Activated naive CD8-positive, alpha-beta T cell treated with anti-CD3 and anti-CD28 coated beads, Interleukin-2, amount 50 U/mL, for 24 hours (primary cell): Measurements from ENCODE around the gene IL1RN.

ENCODE experiments used
- ATAC-seq: fragments of 150-1000 bp; cut with Tn5 transposase; one replicate; pipeline ENCODE4 v1.10.0; 2021
- DNase-seq: peaks from one replicate; pipeline ENCODE4 v3.0.0; 2021
- H3K27ac Mint-ChIP-seq: one replicate; pipeline ENCODE4 v1.8.0; 2021; ENCODE audit warnings: mild to moderate bottlenecking, mixed read lengths
- H3K27me3 Mint-ChIP-seq: one replicate; pipeline ENCODE4 v1.8.0; 2021; ENCODE audit warnings: mixed read lengths
- H3K36me3 Mint-ChIP-seq: one replicate; pipeline ENCODE4 v1.8.0; 2021; ENCODE audit warnings: low read depth, mixed read lengths
- H3K4me1 Mint-ChIP-seq: one replicate; pipeline ENCODE4 v1.8.0; 2021; ENCODE audit warnings: mixed read lengths
- H3K4me3 Mint-ChIP-seq: one replicate; pipeline ENCODE4 v1.8.0; 2021; ENCODE audit warnings: mild to moderate bottlenecking, moderate library complexity, mixed read lengths
- H3K9me3 Mint-ChIP-seq: one replicate; pipeline ENCODE4 v1.8.0; 2021; ENCODE audit warnings: mixed read lengths

Gene IL1RN

DNA sequence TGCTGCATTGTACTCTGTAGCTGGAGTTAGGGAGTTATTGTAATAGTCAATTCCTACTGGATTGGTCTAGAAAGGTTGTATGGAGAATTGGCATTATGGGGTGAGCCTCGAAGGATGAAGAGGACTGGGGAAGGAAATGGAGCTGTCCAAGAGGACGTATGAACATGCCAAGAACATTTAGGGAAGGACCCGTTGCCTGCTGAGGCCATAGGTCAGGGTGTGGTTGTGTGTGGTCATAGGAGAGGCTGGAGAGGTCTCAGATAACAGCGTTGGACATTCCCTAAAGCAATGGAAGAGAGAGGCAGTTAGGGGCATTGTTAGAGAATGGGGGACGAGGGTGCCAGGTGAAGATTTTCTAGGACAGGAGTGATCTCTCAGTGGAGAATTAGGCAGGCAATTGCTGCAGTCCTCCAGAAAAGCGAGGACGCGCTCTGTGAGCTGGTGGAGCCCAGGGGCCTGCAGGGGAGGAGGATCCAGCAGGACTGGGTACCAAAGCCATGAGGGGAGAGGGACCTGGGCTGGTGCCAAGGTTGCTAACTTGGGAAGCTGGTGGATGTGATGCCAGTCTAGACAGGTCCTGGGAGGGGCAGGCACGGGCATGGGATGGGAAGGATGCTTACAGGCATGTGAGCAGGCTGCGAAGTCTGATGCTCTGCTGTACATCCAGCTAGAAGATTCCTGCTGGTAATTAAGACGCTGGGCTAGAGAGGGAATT lies 37.0 kb downstream of the IL1RN start:
- ATAC-seq (no peak), DNase-seq (no peak)
- Mint-ChIP-seq H3K36me3 (no peaks in the 10 kb centered on the region), H3K27ac (no peak overlapping the region), H3K4me1 (peaks cover 47% of the 10 kb centered on the region), H3K27me3 (no peaks in the 10 kb centered on the region), H3K4me3 (no peak overlapping the region), H3K9me3 (no peaks in the 10 kb centered on the region)

DNA sequence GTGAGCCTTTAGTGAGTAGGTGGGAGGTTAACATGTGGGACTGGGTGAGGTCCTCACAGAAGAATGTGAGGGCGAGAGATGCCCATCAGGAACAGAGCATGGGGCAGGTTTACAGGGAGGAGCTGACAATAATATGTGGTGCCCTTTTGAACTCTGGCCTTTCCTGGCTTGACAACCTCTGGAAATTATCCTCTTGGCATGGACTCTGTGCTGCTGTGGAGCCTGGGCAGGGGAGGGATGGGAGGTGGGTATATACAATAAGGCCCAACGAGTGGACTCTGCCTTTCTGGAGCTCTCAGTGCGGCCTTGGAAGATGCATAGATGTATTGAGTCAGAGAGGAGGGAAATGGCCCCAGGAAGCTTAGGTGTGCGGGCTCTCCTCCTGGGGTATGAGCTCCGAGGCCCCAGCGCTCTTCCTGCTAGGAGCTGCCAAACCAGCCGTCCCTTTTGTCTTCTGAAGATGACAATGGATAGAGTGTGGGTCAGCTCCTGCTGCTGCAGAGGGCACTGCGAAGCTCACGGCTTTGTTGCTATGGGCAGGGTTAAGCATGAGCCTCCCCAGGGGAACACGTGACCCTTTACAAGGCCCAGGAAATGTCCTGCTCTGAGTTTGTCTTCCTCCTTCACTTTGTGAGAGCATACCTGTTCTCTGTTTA lies 37.7 kb downstream of the IL1RN start:
- H3K27me3 Mint-ChIP-seq = no peaks in the 10 kb centered on the region
- no peaks in the 10 kb centered on the region for H3K9me3 Mint-ChIP-seq
- H3K4me1 Mint-ChIP-seq = peaks cover 52% of the 10 kb centered on the region
- ATAC-seq (no peak), DNase-seq (no peak)
- no peak overlapping the region for H3K27ac Mint-ChIP-seq
- H3K36me3 Mint-ChIP-seq = no peaks in the 10 kb centered on the region
- H3K4me3 Mint-ChIP-seq = no peak overlapping the region

DNA sequence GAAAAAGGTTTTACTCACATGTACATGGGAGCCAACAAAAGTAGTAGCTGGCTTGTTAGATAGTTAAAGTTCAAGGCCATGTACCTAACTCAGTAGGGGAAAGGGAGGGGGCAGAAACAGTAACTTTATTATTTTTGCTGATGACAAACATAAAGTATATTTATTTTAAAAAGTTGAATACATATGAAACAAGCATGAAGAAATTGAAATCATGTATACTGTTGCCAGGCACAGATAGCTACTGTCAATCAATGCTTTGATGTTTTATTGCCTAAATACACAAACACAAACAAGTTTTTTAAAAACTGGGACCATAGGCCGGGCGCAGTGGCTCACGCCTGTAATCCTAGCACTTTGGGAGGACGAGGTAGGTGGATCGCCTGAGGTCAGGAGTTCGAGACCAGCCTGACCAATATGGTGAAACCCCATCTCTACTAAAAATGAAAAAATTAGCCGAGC lies 38.8 kb downstream of the IL1RN start:
- H3K36me3 Mint-ChIP-seq = peaks cover 3% of the 10 kb centered on the region
- no peak overlapping the region for H3K4me3 Mint-ChIP-seq
- no peak for ATAC-seq
- H3K4me1 Mint-ChIP-seq = peaks cover 59% of the 10 kb centered on the region
- peak overlapping the region; percentile 7 for H3K27ac Mint-ChIP-seq
- no peaks in the 10 kb centered on the region for H3K27me3 Mint-ChIP-seq
- H3K9me3 Mint-ChIP-seq = peaks cover 3% of the 10 kb centered on the region
- DNase-seq = no peak

DNA sequence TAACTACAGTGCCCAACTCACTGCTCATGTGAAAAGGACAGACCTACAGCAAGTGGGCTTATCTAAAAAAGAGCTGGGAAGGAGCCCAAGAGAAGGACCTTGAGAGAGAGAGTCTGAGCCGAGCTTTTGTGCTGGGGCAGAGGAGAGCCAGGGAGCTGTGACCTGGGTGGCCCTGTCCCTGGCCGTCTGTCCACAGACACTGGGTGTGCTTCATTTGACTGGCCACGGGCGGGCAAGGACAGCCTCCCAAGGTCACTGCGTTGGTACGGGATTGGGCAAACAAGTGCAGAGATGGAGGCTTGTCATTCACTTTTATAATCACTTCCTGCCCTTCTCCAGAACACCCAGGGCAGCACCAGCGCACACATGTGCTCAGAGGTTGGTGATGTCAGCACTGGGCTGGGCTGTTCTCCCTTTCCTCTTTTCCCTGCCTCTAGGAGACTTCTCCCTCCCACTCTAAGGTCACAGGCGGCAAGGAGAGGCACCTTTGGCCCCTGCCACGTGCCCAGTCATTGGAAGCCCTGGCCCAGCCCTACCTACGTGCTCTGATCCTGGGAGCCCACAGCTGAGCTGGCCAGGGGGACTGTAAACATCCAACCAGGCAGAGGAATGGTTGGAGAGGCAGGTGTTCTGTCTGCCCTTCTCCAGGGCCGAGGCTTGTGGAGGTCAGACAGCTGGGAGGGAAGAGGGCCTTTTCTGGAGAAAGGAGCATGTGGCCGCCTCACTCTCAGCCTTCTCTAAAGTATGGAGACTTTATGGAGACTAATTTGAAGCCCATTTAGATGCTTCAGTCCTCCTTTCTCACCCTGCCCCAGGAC lies 39.9 kb downstream of the IL1RN start:
- ATAC-seq (peak; percentile 79), DNase-seq (peak; percentile 33)
- peak overlapping the region; percentile 51 for H3K4me3 Mint-ChIP-seq
- peaks cover 9% of the 10 kb centered on the region for H3K36me3 Mint-ChIP-seq
- peaks cover 4% of the 10 kb centered on the region for H3K9me3 Mint-ChIP-seq
- peaks cover 69% of the 10 kb centered on the region for H3K4me1 Mint-ChIP-seq
- peak overlapping the region; percentile 95 for H3K27ac Mint-ChIP-seq
- no peaks in the 10 kb centered on the region for H3K27me3 Mint-ChIP-seq

DNA sequence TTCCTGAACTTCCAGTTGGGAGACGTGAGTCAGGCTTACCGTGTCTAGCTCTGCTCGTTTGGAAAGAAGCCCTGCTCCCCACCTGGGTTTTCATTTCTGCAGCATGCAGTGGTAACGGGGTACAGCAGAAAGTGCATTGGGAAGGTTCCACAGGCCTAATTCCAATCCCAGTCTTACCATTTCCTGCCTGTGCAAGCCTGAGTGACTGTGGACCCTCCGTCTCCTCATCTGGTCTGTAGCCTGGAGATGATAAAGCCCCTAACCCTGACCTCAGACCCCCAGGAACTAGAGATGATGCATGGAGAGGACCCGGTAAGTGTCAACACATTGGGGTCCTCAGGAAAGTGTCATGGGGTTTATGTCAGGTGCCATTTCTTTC lies 40.6 kb downstream of the IL1RN start:
- no peaks in the 10 kb centered on the region for H3K27me3 Mint-ChIP-seq
- no peak for ATAC-seq
- peaks cover 9% of the 10 kb centered on the region for H3K36me3 Mint-ChIP-seq
- H3K9me3 Mint-ChIP-seq = peaks cover 4% of the 10 kb centered on the region
- peak overlapping the region; percentile 57 for H3K4me3 Mint-ChIP-seq
- peaks cover 70% of the 10 kb centered on the region for H3K4me1 Mint-ChIP-seq
- DNase-seq = no peak
- H3K27ac Mint-ChIP-seq = peak overlapping the region; percentile 95

DNA sequence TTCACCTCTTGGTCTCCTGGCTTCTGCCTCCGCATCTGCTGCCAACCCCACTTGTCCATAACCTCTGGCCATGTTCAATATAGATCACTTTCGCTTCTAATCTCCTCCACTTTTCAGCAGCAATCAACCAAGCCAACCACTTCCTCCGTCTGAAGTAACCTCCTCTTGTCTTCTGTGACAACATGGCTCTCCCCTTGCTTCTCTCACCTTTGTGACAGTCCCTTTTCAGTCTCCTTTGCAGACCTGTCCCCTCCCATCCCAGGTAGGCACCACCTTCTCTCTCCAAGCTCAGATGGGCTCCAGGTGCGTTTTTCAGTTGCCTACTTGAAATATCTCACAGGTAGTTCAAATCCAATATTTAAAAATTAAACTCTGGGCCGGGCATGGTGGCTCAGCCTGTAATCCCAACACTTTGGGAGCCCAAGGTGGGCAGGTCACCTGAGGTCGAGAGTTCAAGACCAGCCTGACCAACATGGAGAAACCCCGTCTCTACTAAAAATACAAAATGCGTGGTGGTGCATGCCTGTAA lies 41.7 kb downstream of the IL1RN start:
- Mint-ChIP-seq H3K27me3 (no peaks in the 10 kb centered on the region), H3K36me3 (peaks cover 9% of the 10 kb centered on the region), H3K4me3 (peak overlapping the region; percentile 57), H3K4me1 (peaks cover 79% of the 10 kb centered on the region), H3K9me3 (peaks cover 4% of the 10 kb centered on the region), H3K27ac (peak overlapping the region; percentile 95)
- DNase-seq (no peak), ATAC-seq (no peak)

DNA sequence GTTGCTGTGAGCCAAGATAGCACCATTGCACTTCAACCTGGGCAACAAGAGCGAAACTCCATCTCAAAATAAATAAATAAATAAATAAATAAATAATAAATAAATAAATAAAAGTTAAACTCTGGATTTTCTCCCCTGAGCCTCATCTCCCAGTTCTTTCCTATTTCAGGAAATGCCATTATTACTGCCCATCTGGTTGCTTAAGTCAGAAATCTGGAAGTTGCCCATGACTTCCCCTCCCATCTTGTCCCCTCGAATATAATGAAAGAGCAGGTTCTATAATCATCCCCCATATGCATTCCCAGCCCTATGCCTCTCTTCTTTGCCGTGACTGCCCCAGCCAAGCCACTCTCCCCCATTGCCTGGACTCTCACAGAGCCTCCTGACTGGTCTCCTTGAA lies 42.2 kb downstream of the IL1RN start:
- no peak for DNase-seq
- no peak for ATAC-seq
- H3K4me1 Mint-ChIP-seq = peaks cover 79% of the 10 kb centered on the region
- peaks cover 4% of the 10 kb centered on the region for H3K9me3 Mint-ChIP-seq
- peak overlapping the region; percentile 69 for H3K27ac Mint-ChIP-seq
- H3K27me3 Mint-ChIP-seq = no peaks in the 10 kb centered on the region
- H3K36me3 Mint-ChIP-seq = peaks cover 11% of the 10 kb centered on the region
- H3K4me3 Mint-ChIP-seq = no peak overlapping the region

DNA sequence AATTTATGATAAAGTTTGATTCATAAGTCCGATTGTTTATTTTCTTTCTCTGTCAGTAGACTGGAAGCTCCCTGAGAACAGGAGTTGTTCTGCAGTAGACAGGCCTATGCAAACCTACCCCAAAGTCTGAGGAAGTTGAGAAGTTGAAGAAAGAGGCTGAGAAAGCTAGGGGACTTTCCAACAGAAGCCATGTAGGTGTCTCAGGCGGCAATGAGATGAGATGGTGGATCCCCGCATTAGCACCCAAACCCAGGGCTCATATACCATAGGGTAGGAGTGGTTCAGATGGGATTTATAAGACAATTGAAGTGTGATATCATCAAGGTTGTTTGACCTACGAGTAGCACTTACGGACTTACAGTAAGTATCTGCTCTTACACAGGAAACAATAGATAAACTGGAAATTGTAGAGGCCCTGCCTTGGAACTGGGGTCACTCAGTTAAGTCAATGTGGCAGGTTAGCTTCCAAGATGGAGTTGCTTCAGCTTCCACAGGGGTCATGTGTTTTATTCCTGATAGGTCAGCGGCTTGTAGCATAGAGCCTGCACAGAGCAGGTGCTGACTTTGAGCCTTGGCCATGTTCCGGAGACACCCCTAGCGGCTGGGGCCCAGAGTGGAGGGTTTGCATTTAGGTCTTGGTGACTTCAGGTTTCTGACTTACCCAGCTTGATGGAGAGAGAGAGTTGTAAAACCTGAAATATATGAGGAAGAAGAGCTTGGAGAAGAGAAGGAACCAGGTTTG lies 44.1 kb downstream of the IL1RN start:
- DNase-seq (no peak), ATAC-seq (no peak)
- H3K4me1 Mint-ChIP-seq = peaks cover 77% of the 10 kb centered on the region
- H3K9me3 Mint-ChIP-seq = peaks cover 4% of the 10 kb centered on the region
- peak overlapping the region; percentile 40 for H3K4me3 Mint-ChIP-seq
- H3K27me3 Mint-ChIP-seq = peaks cover 2% of the 10 kb centered on the region
- H3K36me3 Mint-ChIP-seq = peaks cover 23% of the 10 kb centered on the region
- peak overlapping the region; percentile 95 for H3K27ac Mint-ChIP-seq

DNA sequence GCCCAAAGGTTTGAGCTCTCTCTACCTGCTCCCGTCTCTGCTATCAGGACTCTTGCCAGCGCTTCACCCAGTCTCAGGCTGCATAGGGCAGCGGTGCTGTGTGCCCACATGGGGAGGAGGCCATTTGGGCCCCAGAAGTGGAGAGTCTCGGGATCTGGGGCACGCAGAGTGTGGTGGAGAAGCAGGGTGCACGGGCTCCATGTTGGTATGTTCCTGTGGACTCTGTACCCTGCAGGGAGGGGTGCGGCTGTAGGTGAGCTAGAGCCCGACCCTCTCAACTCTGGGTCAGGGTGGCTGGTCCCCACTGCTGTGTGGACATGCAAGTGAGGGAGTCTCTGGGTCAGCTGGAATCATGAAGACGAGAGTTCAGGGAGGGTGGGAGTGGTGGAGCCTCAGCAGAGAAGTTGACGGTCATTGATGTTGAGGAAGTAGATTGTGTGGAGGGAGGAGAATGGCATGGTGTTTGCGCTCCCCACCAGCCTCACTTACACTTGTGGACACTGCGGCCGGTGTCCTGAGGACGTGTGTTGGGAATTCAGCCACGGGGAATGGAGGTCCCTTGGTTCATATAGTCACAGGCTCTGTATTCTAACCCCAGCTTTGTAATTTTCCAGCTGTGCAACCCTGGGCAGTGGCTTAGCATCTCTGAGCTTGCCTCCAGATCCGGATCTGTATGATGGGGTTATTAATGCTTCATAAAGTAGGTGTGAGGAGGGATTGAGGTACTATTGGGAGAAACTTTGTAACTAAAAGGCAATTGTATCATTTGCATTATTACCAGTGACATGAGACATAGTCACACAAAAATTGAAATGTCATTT lies 45.5 kb downstream of the IL1RN start:
- ATAC-seq (no peak), DNase-seq (no peak)
- peak overlapping the region; percentile 95 for H3K27ac Mint-ChIP-seq
- H3K9me3 Mint-ChIP-seq = peaks cover 4% of the 10 kb centered on the region
- peaks cover 35% of the 10 kb centered on the region for H3K36me3 Mint-ChIP-seq
- peak overlapping the region; percentile 95 for H3K4me3 Mint-ChIP-seq
- peaks cover 77% of the 10 kb centered on the region for H3K4me1 Mint-ChIP-seq
- peaks cover 2% of the 10 kb centered on the region for H3K27me3 Mint-ChIP-seq

DNA sequence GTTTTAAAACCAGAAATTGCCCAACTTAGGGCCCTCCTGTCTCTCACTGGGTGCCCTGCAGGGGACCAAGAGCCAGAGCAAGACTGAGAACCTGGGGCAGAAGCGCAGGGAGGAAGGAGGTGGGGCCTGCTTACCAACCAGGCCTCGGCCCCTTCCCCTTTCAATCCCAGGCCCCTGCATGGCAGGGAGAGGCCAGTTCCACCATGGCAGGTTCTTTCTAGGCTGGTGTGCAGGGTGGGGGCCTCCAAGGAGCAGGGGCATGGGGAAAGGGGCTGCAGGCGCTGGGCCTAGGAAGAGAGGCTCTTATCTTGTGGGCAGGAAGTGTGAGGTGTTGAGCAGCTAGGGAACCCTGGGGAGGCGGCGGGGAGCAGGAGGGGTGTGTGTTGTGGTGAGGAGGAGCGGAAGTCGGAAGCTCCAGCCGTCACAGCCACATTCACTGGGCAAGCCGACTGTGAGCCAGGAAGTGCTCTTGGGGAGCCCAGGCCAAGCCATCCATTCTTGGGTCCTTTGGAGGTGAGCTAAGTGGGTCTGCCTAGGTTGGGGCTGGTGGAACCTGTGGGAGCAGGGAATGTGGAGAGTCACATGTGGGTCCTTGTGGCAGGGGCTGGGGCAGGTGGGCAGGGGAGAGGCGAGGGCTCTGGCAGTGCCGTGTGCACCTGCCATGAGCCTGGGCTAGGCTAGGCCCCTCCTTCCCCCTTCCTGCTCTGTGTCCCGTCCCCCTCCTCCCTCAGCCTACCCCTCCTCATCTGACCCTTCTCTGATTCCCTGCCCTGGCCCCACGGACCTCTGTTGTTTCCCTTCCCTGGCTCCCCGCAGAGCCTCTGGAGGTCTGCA lies 46.4 kb downstream of the IL1RN start, which contains the start of gene PSD4:
TSS of gene PSD4 (plus strand) at position 430 of the 834 bp plus-strand sequence. CDS start 8,486 bp downstream, outside the sequence.
- H3K27ac Mint-ChIP-seq = peak within 1 kb of the TSS; percentile 95
- H3K9me3 Mint-ChIP-seq = peaks cover 4% of the 10 kb centered on the region
- H3K27me3 Mint-ChIP-seq = peaks cover 2% of the 10 kb centered on the region
- peak within 1 kb of the TSS; percentile 95 for H3K4me3 Mint-ChIP-seq
- peaks cover 77% of the 10 kb centered on the region for H3K4me1 Mint-ChIP-seq
- DNase-seq (peak; percentile 87), ATAC-seq (peak; percentile 88)
- peaks cover 42% of the 10 kb centered on the region for H3K36me3 Mint-ChIP-seq

DNA sequence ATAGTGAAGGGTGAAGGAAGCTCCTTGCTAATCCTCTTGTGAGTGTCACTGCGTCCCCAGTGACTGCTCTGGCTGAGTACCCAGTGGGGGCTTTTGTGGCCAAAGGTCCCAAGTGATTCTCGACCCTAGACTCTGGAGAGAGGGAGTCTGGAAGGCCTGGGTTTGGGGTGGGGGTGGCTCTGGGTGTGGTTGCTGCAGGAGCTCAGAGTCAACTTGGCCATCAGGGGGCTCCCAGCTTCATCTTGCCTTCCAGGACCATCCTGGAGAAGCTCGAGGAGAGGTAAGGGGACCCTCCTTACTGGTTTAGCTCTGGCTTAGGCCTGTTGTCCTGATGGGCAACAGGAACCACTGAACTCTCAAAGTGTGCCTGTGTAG lies 47.0 kb downstream of the IL1RN start:
- peaks cover 2% of the 10 kb centered on the region for H3K27me3 Mint-ChIP-seq
- ATAC-seq (no peak), DNase-seq (peak; percentile 37)
- H3K9me3 Mint-ChIP-seq = peaks cover 4% of the 10 kb centered on the region
- peaks cover 77% of the 10 kb centered on the region for H3K4me1 Mint-ChIP-seq
- peak overlapping the region; percentile 95 for H3K4me3 Mint-ChIP-seq
- H3K27ac Mint-ChIP-seq = peak overlapping the region; percentile 95
- peaks cover 45% of the 10 kb centered on the region for H3K36me3 Mint-ChIP-seq

DNA sequence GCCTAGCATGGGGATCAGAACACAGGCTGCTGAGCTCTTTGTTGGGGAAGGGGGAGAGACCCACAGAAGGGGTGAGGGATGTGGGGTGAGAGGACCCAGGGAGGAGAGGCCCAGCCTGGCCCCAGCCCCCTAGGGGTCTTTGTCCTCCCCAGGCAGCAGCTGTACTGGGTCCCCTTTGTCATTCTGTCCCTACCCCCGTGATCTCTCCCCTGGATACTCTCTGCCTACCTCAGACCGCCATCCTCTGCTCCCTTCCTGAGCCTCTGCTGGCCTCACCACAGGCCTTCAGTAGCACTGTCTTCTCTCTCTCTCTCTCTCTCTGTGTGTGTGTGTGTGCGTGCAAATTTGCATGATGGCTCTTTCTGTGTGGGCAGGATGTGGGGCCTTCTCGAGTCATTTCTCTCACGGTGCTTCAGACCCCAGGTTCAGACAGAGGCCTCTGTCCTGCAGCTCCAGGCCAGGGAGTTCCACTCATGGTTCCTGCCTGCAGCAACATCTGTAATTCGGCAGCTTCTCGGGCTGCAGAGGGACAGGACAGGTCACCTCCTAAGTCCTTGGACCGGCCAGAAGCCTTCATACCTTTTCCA lies 47.7 kb downstream of the IL1RN start:
- H3K36me3 Mint-ChIP-seq = peaks cover 47% of the 10 kb centered on the region
- ATAC-seq = peak; percentile 57
- H3K27ac Mint-ChIP-seq = peak overlapping the region; percentile 95
- H3K27me3 Mint-ChIP-seq = peaks cover 2% of the 10 kb centered on the region
- peak overlapping the region; percentile 95 for H3K4me3 Mint-ChIP-seq
- H3K9me3 Mint-ChIP-seq = peaks cover 4% of the 10 kb centered on the region
- peaks cover 78% of the 10 kb centered on the region for H3K4me1 Mint-ChIP-seq
- peak; percentile 75 for DNase-seq
